K562 (cell line): ENCODE measurements around the gene MRPS35. TPM values are rescaled to one million over a fixed set of nuclear protein-coding genes. Genes with fewer than 3 reads are reported as not detected.

Experiments used
- ARHGAP35 ChIP-seq: fragments of 450-650 bp; IDR thresholded peaks from 2 replicates; pipeline ENCODE4 v1.6.1; 2018; ENCODE audit not compliant: partially characterized antibody
- BRF1 ChIP-seq: IDR thresholded peaks from 3 replicates; pipeline ENCODE4 v1.6.1; 2011; ENCODE audit warnings: borderline replicate concordance, mild to moderate bottlenecking; ENCODE audit not compliant: insufficient read length; ENCODE audit errors: extremely low read depth
- CREM ChIP-seq: IDR thresholded peaks from 2 replicates; pipeline ENCODE4 v1.6.1; 2014; ENCODE audit warnings: antibody characterized with exemption, low read depth
- FOXJ2 ChIP-seq: fragments of 200-800 bp; sonication (Bioruptor generic); IDR thresholded peaks from 2 replicates; pipeline ENCODE4 v1.6.1; 2016; ENCODE audit warnings: missing genetic modification characterization, missing compliant biosample characterization
- HCFC1 ChIP-seq: IDR thresholded peaks from 2 replicates; pipeline ENCODE4 v1.6.1; 2012; ENCODE audit warnings: low read depth, low read length, improper control_type of control experiment
- HDGF ChIP-seq: fragments of 450-650 bp; IDR thresholded peaks from 2 replicates; pipeline ENCODE4 v1.6.1; 2016
- HNRNPLL ChIP-seq: fragments of 200-400 bp; formaldehyde crosslinking; IDR thresholded peaks from 2 replicates; pipeline ENCODE4 v1.6.1; 2017; ENCODE audit warnings: low read length, low read depth, mild to moderate bottlenecking; ENCODE audit not compliant: poor library complexity, severe bottlenecking
- NFIC ChIP-seq: fragments of 450-650 bp; IDR thresholded peaks from 2 replicates; pipeline ENCODE4 v1.6.1; 2017; ENCODE audit warnings: mild to moderate bottlenecking, inconsistent platforms
- NFRKB ChIP-seq: fragments of 450-650 bp; IDR thresholded peaks from 2 replicates; pipeline ENCODE4 v1.6.1; 2016; ENCODE audit warnings: low read depth
- PCBP2 ChIP-seq: fragments of 200-400 bp; formaldehyde crosslinking; IDR thresholded peaks from 2 replicates; pipeline ENCODE4 v1.6.1; 2018; ENCODE audit warnings: low read length, low read depth, mild to moderate bottlenecking, moderate library complexity; ENCODE audit not compliant: poor library complexity, severe bottlenecking
- POU5F1 ChIP-seq: fragments of 150-350 bp; IDR thresholded peaks from 2 replicates; pipeline ENCODE4 v1.6.1; 2014; ENCODE audit warnings: borderline replicate concordance, low read length, low read depth, mild to moderate bottlenecking; ENCODE audit not compliant: partially characterized antibody
- RBM14 ChIP-seq: fragments of 200-400 bp; formaldehyde crosslinking; IDR thresholded peaks from 2 replicates; pipeline ENCODE4 v1.6.1; 2018; ENCODE audit warnings: low read depth, mild to moderate bottlenecking, low read length, moderate library complexity, borderline replicate concordance; ENCODE audit not compliant: insufficient read depth
- TCF15 ChIP-seq: fragments of 250-450 bp; sonication (Bioruptor Pico); IDR thresholded peaks from 2 replicates; pipeline ENCODE4 v1.8.0; 2022; ENCODE audit warnings: moderate library complexity, mild to moderate bottlenecking, inconsistent platforms
- THRB ChIP-seq: fragments of 450-650 bp; formaldehyde crosslinking; conservative IDR thresholded peaks from 2 replicates; pipeline ENCODE4 v1.4.0; 2022; ENCODE audit warnings: mild to moderate bottlenecking, missing genetic modification characterization
- TRIM28 ChIP-seq: fragments of 450-650 bp; IDR thresholded peaks from 2 replicates; pipeline ENCODE4 v1.6.1; 2017
- ZBTB7A ChIP-seq: IDR thresholded peaks from 2 replicates; pipeline ENCODE4 v1.6.1; 2011; ENCODE audit warnings: low read depth, mild to moderate bottlenecking, low read length, moderate library complexity, borderline replicate concordance; ENCODE audit not compliant: control insufficient read depth
- ZBTB9 ChIP-seq: fragments of 450-650 bp; formaldehyde crosslinking; IDR thresholded peaks from 2 replicates; pipeline ENCODE4 v1.4.0; 2020; ENCODE audit warnings: mild to moderate bottlenecking, moderate library complexity
- ZFX ChIP-seq: sonication (generic); formaldehyde crosslinking; IDR thresholded peaks from 2 replicates; pipeline ENCODE4 v1.8.0; 2022; ENCODE audit warnings: mild to moderate bottlenecking, missing genetic modification reagents, moderate library complexity
- ZNF175 ChIP-seq: fragments of 200-800 bp; sonication (Bioruptor generic); IDR thresholded peaks from 2 replicates; pipeline ENCODE4 v1.6.1; 2016; ENCODE audit warnings: low read depth, mild to moderate bottlenecking, missing genetic modification characterization, missing compliant biosample characterization
- ZNF263 ChIP-seq: sonication (generic); formaldehyde crosslinking; IDR thresholded peaks from 2 replicates; pipeline ENCODE4 v1.8.0; 2022; ENCODE audit warnings: mild to moderate bottlenecking, missing genetic modification reagents, borderline replicate concordance
- ZNF75A ChIP-seq: fragments of 450-650 bp; formaldehyde crosslinking; IDR thresholded peaks from 2 replicates; pipeline ENCODE4 v1.4.0; 2020; ENCODE audit warnings: mild to moderate bottlenecking
- polyA plus RNA-seq, 8 experiments: library from polyadenylated mRNA; depleted of rRNA in 4 of 8; stranded (reverse) in 5 of 8; unstranded in 3 of 8; fragments of >200 nt; fragmentation: Nextera tagmentation in 2 of 8; fragmentation: Illumina TruSeq in 1 of 8; extraction: Ambion mirVana in 2 of 8; extraction: Trizol in 1 of 8; gene quantifications; 2 replicates each; pipeline versions ENCODE4 v1.2.1 to v1.2.3, GENCODE V29; 2011 to 2014; ENCODE audit warnings: inconsistent platforms in 1 of 8, missing spikeins in 1 of 8
- total RNA-seq, 7 experiments: library from RNA; depleted of rRNA in 6 of 7; stranded (reverse); fragments of >200 nt in 6 of 7; fragmentation: Illumina TruSeq in 2 of 7; extraction: Trizol in 2 of 7; gene quantifications; 2 replicates each; pipeline versions ENCODE4 v1.2.1 to v1.2.3, GENCODE V29; 2011 to 2021; ENCODE audit warnings: low replicate concordance in 1 of 7
- TF ChIP-seq, protein P1 (sequence below): fragments of 250-450 bp; sonication (Bioruptor Pico); IDR thresholded peaks from 2 replicates; pipeline ENCODE4 v1.4.0; 2020; ENCODE audit warnings: mild to moderate bottlenecking
- TF ChIP-seq, protein P2 (sequence below), 3 experiments: fragments of 200-800 bp in 1 of 3; sonication (Bioruptor generic) in 1 of 3; sonication (generic) in 1 of 3; formaldehyde crosslinking in 1 of 3; IDR thresholded peaks; 2 replicates each; pipeline versions ENCODE4 v1.6.1 to v1.8.0; 2016 to 2022; ENCODE audit warnings: mild to moderate bottlenecking in 2 of 3, missing compliant biosample characterization in 2 of 3, missing genetic modification characterization in 2 of 3, missing genetic modification reagents in 1 of 3

MRPS35 gene
- total and polyA plus RNA-seq, 9 of the 15 experiments (the other 6 are each of a cell fraction or from before 2014, with no cell fraction given), result 79.0 to 183 (median 114) TPM

- no peak for TF ChIP-seq RBM14
- TF ChIP-seq HNRNPLL, result no peak
- TF ChIP-seq ZBTB7A, result peak; percentile 76; the same call in 1 of the 2 replicates
- no peak for TF ChIP-seq POU5F1
- TF ChIP-seq PCBP2, result no peak
- TF ChIP-seq BRF1, result no peak
- no peak for TF ChIP-seq ARHGAP35
- TF ChIP-seq THRB (CRISPR knock-in tag), result no peak
- TF ChIP-seq NFRKB, result no peak
- no peak for TF ChIP-seq ZBTB9
- peak; percentile 87 for TF ChIP-seq NFIC
- TF ChIP-seq HCFC1, result no peak
- TF ChIP-seq FOXJ2 (tag), result no peak
- no peak for TF ChIP-seq HDGF
- no peak for TF ChIP-seq ZNF175 (CRISPR knock-in tag)
- TF ChIP-seq, protein P1, sequence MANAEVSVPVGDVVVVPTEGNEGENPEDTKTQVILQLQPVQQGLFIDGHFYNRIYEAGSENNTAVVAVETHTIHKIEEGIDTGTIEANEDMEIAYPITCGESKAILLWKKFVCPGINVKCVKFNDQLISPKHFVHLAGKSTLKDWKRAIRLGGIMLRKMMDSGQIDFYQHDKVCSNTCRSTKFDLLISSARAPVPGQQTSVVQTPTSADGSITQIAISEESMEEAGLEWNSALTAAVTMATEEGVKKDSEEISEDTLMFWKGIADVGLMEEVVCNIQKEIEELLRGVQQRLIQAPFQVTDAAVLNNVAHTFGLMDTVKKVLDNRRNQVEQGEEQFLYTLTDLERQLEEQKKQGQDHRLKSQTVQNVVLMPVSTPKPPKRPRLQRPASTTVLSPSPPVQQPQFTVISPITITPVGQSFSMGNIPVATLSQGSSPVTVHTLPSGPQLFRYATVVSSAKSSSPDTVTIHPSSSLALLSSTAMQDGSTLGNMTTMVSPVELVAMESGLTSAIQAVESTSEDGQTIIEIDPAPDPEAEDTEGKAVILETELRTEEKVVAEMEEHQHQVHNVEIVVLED (CRISPR knock-in tag), result no peak
- TF ChIP-seq CREM, result no peak
- TF ChIP-seq ZFX (CRISPR knock-in tag), result peak; percentile 32; the same call in 1 of the 2 replicates
- TF ChIP-seq, protein P2, sequence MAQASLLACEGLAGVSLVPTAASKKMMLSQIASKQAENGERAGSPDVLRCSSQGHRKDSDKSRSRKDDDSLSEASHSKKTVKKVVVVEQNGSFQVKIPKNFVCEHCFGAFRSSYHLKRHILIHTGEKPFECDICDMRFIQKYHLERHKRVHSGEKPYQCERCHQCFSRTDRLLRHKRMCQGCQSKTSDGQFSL (CRISPR knock-in tag; IDR thresholded peaks at IDR 0.05), result peak; percentile 79
- TF ChIP-seq, protein P2 (tag; IDR thresholded peaks at IDR 0.05), result no peak
- no peak for TF ChIP-seq ZNF75A
- TF ChIP-seq TRIM28, result no peak
- TF ChIP-seq ZNF263 (CRISPR knock-in tag), result no peak
- no peak for TF ChIP-seq TCF15 (CRISPR knock-in tag)
These were observed 40.9 kb downstream of the MRPS35 start (continued) for GRCh38 chr12:27751386-27752047.
